H1 (cell line): Measurements from ENCODE around the gene PLCB4. TPM values are rescaled to one million over a fixed set of nuclear protein-coding genes. Genes with fewer than 3 reads are reported as not detected.

Experiments used
- CTCF ChIA-PET: fragments of 300-600 bp; sonication (Branson Sonifier 250); formaldehyde crosslinking; loops from one replicate; lab custom pipeline; 2021; ENCODE audit not compliant: partially characterized antibody; lab: Charles Lee
- POLR2A ChIA-PET: fragments of 300-600 bp; sonication (Branson Sonifier 250); formaldehyde crosslinking; loops from one replicate; lab custom pipeline; 2021; ENCODE audit warnings: inconsistent platforms; ENCODE audit not compliant: partially characterized antibody; lab: Charles Lee
- DNase-seq, 2 experiments: peaks; one replicate each; pipeline versions ENCODE4 v3.0.0 to v3.0.0-alpha.2; 2010 to 2022; ENCODE audit warnings: low spot score in 2 of 2, low read depth in 1 of 2, mixed read lengths in 1 of 2
- FAIRE-seq: peaks from 2 replicates; lab custom pipeline; 2011; peaks lifted over from hg19 to GRCh38; lab: Jason Lieb, UNC
- H2AFZ ChIP-seq: 2 replicates; pipeline ENCODE4 v1.8.1; 2012; ENCODE audit warnings: low read length, inconsistent platforms
- H2AK5ac ChIP-seq: 2 replicates; pipeline ENCODE4 v1.6.1; 2013; ENCODE audit warnings: low read depth, low read length
- H2BK120ac ChIP-seq: replicated peaks from 2 replicates; pipeline ENCODE3; 2013; ENCODE audit warnings: low read depth, low read length, inconsistent platforms
- H2BK12ac ChIP-seq: 2 replicates; pipeline ENCODE4 v1.6.1; 2013; ENCODE audit warnings: low read depth, low read length
- H2BK15ac ChIP-seq: 2 replicates; pipeline ENCODE4 v1.6.1; 2013; ENCODE audit warnings: low read length
- H2BK20ac ChIP-seq: 2 replicates; pipeline ENCODE4 v1.6.1; 2013; ENCODE audit warnings: low read length
- H2BK5ac ChIP-seq: 2 replicates; pipeline ENCODE4 v1.6.1; 2013; ENCODE audit warnings: low read depth, low read length
- H3K14ac ChIP-seq: 2 replicates; pipeline ENCODE4 v1.6.1; 2013; ENCODE audit warnings: inconsistent platforms; ENCODE audit not compliant: insufficient read length
- H3K18ac ChIP-seq: 2 replicates; pipeline ENCODE4 v1.6.1; 2013; ENCODE audit warnings: low read length; ENCODE audit errors: extremely low read depth
- H3K23ac ChIP-seq: 2 replicates; pipeline ENCODE4 v1.6.1; 2013; ENCODE audit warnings: inconsistent platforms; ENCODE audit not compliant: insufficient read length
- H3K23me2 ChIP-seq: 2 replicates; pipeline ENCODE4 v1.6.1; 2013; ENCODE audit warnings: low read depth, low read length
- H3K27ac ChIP-seq: 2 replicates; pipeline ENCODE4 v1.6.1; 2011; ENCODE audit warnings: low read depth, low read length, inconsistent platforms
- H3K27me3 ChIP-seq, 4 experiments: replicated peaks in 1 of 4; 1 replicate in 1 of 4; 2 replicates in 3 of 4; pipeline versions ENCODE4 v1.6.1 to v1.8.1; 2011 to 2013; ENCODE audit warnings: low read length in 3 of 4, mild to moderate bottlenecking in 3 of 4, inconsistent platforms in 2 of 4, mixed read lengths in 2 of 4, moderate library complexity in 1 of 4; ENCODE audit not compliant: control insufficient read depth in 3 of 4, insufficient read depth in 3 of 4; ENCODE audit errors: extremely low read depth in 1 of 4
- H3K36me3 ChIP-seq, 4 experiments: 2 replicates each; pipeline versions ENCODE4 v1.6.1 to v1.8.1; 2011 to 2013; ENCODE audit warnings: mild to moderate bottlenecking in 4 of 4, low read length in 3 of 4, moderate library complexity in 2 of 4, control low read depth in 1 of 4, inconsistent platforms in 1 of 4; ENCODE audit not compliant: insufficient read depth in 4 of 4, control insufficient read depth in 2 of 4
- H3K4ac ChIP-seq: replicated peaks from 2 replicates; pipeline ENCODE3; 2013; ENCODE audit warnings: low read length, low read depth, mixed read lengths, inconsistent platforms; ENCODE audit not compliant: insufficient read length
- H3K4me1 ChIP-seq, 4 experiments: replicated peaks in 1 of 4; 1 replicate in 1 of 4; 2 replicates in 3 of 4; pipeline versions ENCODE4 v1.6.1 to v1.8.1; 2011 to 2013; ENCODE audit warnings: low read length in 3 of 4, inconsistent platforms in 2 of 4, mixed read lengths in 1 of 4; ENCODE audit not compliant: insufficient read depth in 4 of 4, control insufficient read depth in 3 of 4
- H3K4me2 ChIP-seq, 2 experiments: 2 replicates each; pipeline versions ENCODE4 v1.6.1 to v1.8.1; 2011 to 2013; ENCODE audit warnings: low read depth in 2 of 2, low read length in 2 of 2, control low read depth in 1 of 2, inconsistent platforms in 1 of 2, mild to moderate bottlenecking in 1 of 2; ENCODE audit not compliant: insufficient read depth in 1 of 2
- H3K4me3 ChIP-seq, 4 experiments: fragments of 200-600, 300-600 bp in 1 of 4; sonication (generic), shearing (Covaris generic), sonication (Bioruptor Twin) in 1 of 4; 2 replicates each; pipeline versions ENCODE4 v1.5.1 to v1.8.1; 2011 to 2016; ENCODE audit warnings: low read length in 4 of 4, low read depth in 3 of 4, control low read depth in 2 of 4, inconsistent platforms in 2 of 4, mild to moderate bottlenecking in 2 of 4, mixed read lengths in 1 of 4, moderate library complexity in 1 of 4; ENCODE audit not compliant: insufficient read depth in 2 of 4; ENCODE audit errors: extremely low read depth in 1 of 4
- H3K56ac ChIP-seq: replicated peaks from 2 replicates; pipeline ENCODE3; 2013; ENCODE audit warnings: low read depth, mild to moderate bottlenecking, mixed read lengths, low read length, inconsistent platforms; ENCODE audit not compliant: insufficient read length
- H3K79me1 ChIP-seq: 2 replicates; pipeline ENCODE4 v1.6.1; 2013; ENCODE audit warnings: low read depth, low read length, control low read depth
- H3K79me2 ChIP-seq, 2 experiments: 2 replicates each; pipeline versions ENCODE4 v1.6.1 to v1.8.1; 2012 to 2013; ENCODE audit warnings: low read length in 2 of 2, mild to moderate bottlenecking in 2 of 2, inconsistent platforms in 1 of 2; ENCODE audit not compliant: insufficient read depth in 2 of 2, control insufficient read depth in 1 of 2
- H3K9ac ChIP-seq, 4 experiments: replicated peaks in 1 of 4; 1 replicate in 1 of 4; 2 replicates in 3 of 4; pipeline versions ENCODE4 v1.6.1 to v1.8.1; 2011 to 2013; ENCODE audit warnings: low read depth in 3 of 4, low read length in 3 of 4, control low read depth in 2 of 4, mild to moderate bottlenecking in 2 of 4, moderate library complexity in 2 of 4, inconsistent platforms in 1 of 4; ENCODE audit errors: extremely low read depth in 1 of 4
- H3K9me3 ChIP-seq, 2 experiments: 2 replicates each; pipeline versions ENCODE4 v1.6.1 to v1.8.1; 2012 to 2013; ENCODE audit warnings: mild to moderate bottlenecking in 2 of 2, moderate library complexity in 2 of 2, control low read depth in 1 of 2, inconsistent platforms in 1 of 2, low read depth in 1 of 2, low read length in 1 of 2, mixed read lengths in 1 of 2; ENCODE audit not compliant: insufficient read depth in 2 of 2
- H4K20me1 ChIP-seq, 2 experiments: replicated peaks in 1 of 2; 2 replicates each; pipeline versions ENCODE3 to v1.8.1; 2011 to 2013; ENCODE audit warnings: inconsistent platforms in 2 of 2, low read length in 2 of 2, mild to moderate bottlenecking in 1 of 2; ENCODE audit not compliant: insufficient read depth in 2 of 2, control insufficient read depth in 1 of 2
- H4K5ac ChIP-seq: 2 replicates; pipeline ENCODE4 v1.6.1; 2013; ENCODE audit warnings: low read length, low read depth, mixed read lengths, inconsistent platforms; ENCODE audit not compliant: insufficient read length
- H4K8ac ChIP-seq: 2 replicates; pipeline ENCODE4 v1.8.0; 2013; ENCODE audit warnings: mild to moderate bottlenecking, moderate library complexity, low read length, inconsistent platforms; ENCODE audit not compliant: insufficient read depth; ENCODE audit errors: extremely low read depth
- H4K91ac ChIP-seq: replicated peaks from 2 replicates; pipeline ENCODE3; 2013; ENCODE audit warnings: low read length, mixed read lengths, inconsistent platforms; ENCODE audit not compliant: insufficient read length
- CEBPB ChIP-seq: IDR thresholded peaks from 2 replicates; pipeline ENCODE4 v1.6.1; 2012; ENCODE audit warnings: low read depth, low read length
- EZH2 ChIP-seq: fragments of 200-600 bp; sonication (generic); IDR thresholded peaks from 2 replicates; pipeline ENCODE4 v1.7.1; 2012; ENCODE audit warnings: low read depth, mild to moderate bottlenecking, moderate library complexity, low read length, inconsistent platforms; ENCODE audit not compliant: severe bottlenecking
- FOSL1 ChIP-seq: IDR thresholded peaks from 2 replicates; pipeline ENCODE4 v1.6.1; 2011; ENCODE audit warnings: mild to moderate bottlenecking, low read depth, low read length, moderate library complexity; ENCODE audit not compliant: insufficient read depth
- GTF2F1 ChIP-seq: IDR thresholded peaks from 2 replicates; pipeline ENCODE4 v1.6.1; 2012; ENCODE audit warnings: low read depth, low read length, improper control_type of control experiment, borderline replicate concordance
- KDM4A ChIP-seq: IDR thresholded peaks from one replicate; pipeline ENCODE4 v1.7.1; 2012; ENCODE audit warnings: low read depth, mild to moderate bottlenecking, moderate library complexity, low read length, inconsistent platforms; ENCODE audit not compliant: severe bottlenecking
- MAFK ChIP-seq: IDR thresholded peaks from 2 replicates; pipeline ENCODE4 v1.6.1; 2012; ENCODE audit warnings: low read depth, mild to moderate bottlenecking, improper control_type of control experiment, low read length
- SUZ12 ChIP-seq: fragments of 200-600 bp; sonication (generic); IDR thresholded peaks from 2 replicates; pipeline ENCODE4 v1.6.1; 2012; ENCODE audit warnings: mild to moderate bottlenecking, inconsistent platforms, low read length, moderate library complexity, mixed read lengths
- WGBS, 2 experiments: shearing (Covaris generic) in 1 of 2; methylation state at CpG; one replicate each; pipeline versions ENCODE4 v1.1.6 to v1.1.7; 2013 to 2015; ENCODE audit warnings: low lambda C conversion rate in 2 of 2, mixed read lengths in 2 of 2, inconsistent platforms in 1 of 2, low coverage in 1 of 2, missing lambda C conversion rate in 1 of 2; ENCODE audit not compliant: insufficient replicate concordance in 2 of 2, insufficient coverage in 1 of 2, insufficient read length in 1 of 2; ENCODE audit errors: extremely low coverage in 1 of 2, missing lambda C conversion rate in 1 of 2; 5-methylcytosine and 5-hydroxymethylcytosine counted together
- polyA plus RNA-seq, 7 experiments: library from polyadenylated mRNA; depleted of rRNA in 3 of 7; stranded (reverse) in 5 of 7; unstranded in 2 of 7; fragments of >200 nt in 5 of 7; fragments of 200-250 nt in 2 of 7; gene quantifications; 1 replicate in 5 of 7; 2 replicates in 1 of 7; 4 replicates in 1 of 7; pipeline versions ENCODE4 v1.2.1 to v1.2.3, GENCODE V29; 2011 to 2013; ENCODE audit warnings: missing spikeins in 2 of 7, mixed read lengths in 2 of 7
- total RNA-seq: library from RNA; stranded (reverse); fragmentation: NEBNext Ultra II Directional; extraction: Animal tissue kit (Norgen Biotek cat#: 25700); gene quantifications from 2 replicates; pipeline ENCODE4 v1.2.1, GENCODE V29; 2021
- TF ChIP-seq, protein P1 (sequence below): IDR thresholded peaks from 2 replicates; pipeline ENCODE4 v1.6.1; 2011; ENCODE audit warnings: low read depth, mild to moderate bottlenecking, low read length; ENCODE audit not compliant: insufficient read depth

PLCB4 gene
- total and polyA plus RNA-seq, 2 of the 8 experiments (the other 6 are each of a cell fraction or from before 2014, with no cell fraction given), result 3.2 to 14.1 TPM

DNA sequence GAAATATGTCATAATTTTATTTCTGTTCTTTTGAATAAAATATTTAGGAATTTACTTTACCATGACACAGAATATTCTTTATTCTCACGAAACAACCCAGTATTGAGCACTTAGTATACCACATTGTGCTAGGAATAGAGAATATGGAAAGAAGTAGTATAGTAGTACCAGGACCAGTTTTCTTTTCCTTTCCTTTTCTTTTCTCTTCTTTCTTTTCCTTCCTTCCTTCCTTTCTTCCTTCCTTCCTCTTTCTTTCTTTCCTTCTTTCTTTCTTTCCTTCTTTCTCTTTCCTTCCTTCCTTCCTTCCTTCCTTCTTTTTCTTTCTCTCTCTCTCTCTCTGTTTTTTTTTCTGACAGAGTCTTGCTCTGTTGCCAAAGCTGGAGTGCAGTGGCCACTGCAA lies 7.5 kb upstream of the PLCB4 start:
- no peak overlapping the region for H3K18ac ChIP-seq
- H3K4me2 ChIP-seq, result no peak overlapping the region
- H3K36me3 ChIP-seq, result no peaks in the 10 kb centered on the region
- H2AK5ac ChIP-seq, result no peak overlapping the region
- H3K4me3 ChIP-seq, result no peak overlapping the region
- no peak overlapping the region for H2BK15ac ChIP-seq
- H3K56ac ChIP-seq, result no peak overlapping the region
- no peak overlapping the region for H3K4ac ChIP-seq
- no peak overlapping the region for H4K91ac ChIP-seq
- ChIA-PET CTCF (no interaction called here), POLR2A (no interaction called here)
- no peak overlapping the region for H3K9ac ChIP-seq
- no peaks in the 10 kb centered on the region for H3K23me2 ChIP-seq
- no peak overlapping the region for H2BK120ac ChIP-seq
- no peaks in the 10 kb centered on the region for H3K79me1 ChIP-seq
- H3K23ac ChIP-seq, result no peak overlapping the region
- H3K27me3 ChIP-seq, result no peaks in the 10 kb centered on the region
- no peak overlapping the region for H4K8ac ChIP-seq
- no peak overlapping the region for H4K5ac ChIP-seq
- DNase-seq (no peak), FAIRE-seq (no peak)
- no peaks in the 10 kb centered on the region for H3K4me1 ChIP-seq
- no peak overlapping the region for H2BK5ac ChIP-seq
- 91% methylated on average over 1 of the region's 1 CpG; no CpG with 5 or more reads in 1 of the 2 experiments for WGBS, 2 experiments
- no peak overlapping the region for H3K27ac ChIP-seq
- no peaks in the 10 kb centered on the region for H3K9me3 ChIP-seq
- no peak overlapping the region for H3K14ac ChIP-seq
- no peak overlapping the region for H2BK20ac ChIP-seq
- H2AFZ ChIP-seq, result no peak overlapping the region
- no peak for TF ChIP-seq KDM4A
- no peak for TF ChIP-seq SUZ12
- no peak for TF ChIP-seq CEBPB
- TF ChIP-seq, protein P1, sequence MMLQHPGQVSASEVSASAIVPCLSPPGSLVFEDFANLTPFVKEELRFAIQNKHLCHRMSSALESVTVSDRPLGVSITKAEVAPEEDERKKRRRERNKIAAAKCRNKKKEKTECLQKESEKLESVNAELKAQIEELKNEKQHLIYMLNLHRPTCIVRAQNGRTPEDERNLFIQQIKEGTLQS, result no peak
- TF ChIP-seq MAFK, result no peak
- TF ChIP-seq FOSL1, result no peak
- no peak for TF ChIP-seq EZH2
- TF ChIP-seq GTF2F1, result no peak
- no peak overlapping the region for H2BK12ac ChIP-seq
- H4K20me1 ChIP-seq, result no peaks in the 10 kb centered on the region
- no peaks in the 10 kb centered on the region for H3K79me2 ChIP-seq
